NCI-H146 (cell line): ENCODE results near the gene AMH.
"Not testable (repeated sequence)": the region's sequence is repeated elsewhere in the genome, so short reads cannot be mapped to it uniquely, and the experiment has no call there.

Source experiments
- DNase-seq: peaks from one replicate; lab custom pipeline; 2025; lab: John Stamatoyannopoulos, UW

Gene AMH

GRCh38 chr19:2270423-2271233 lies 21.5 kb downstream of the AMH start:
- peak; percentile 64 for DNase-seq

- DNase-seq = no peak
Observed at GRCh38 chr19:2271234-2272103, 22.3 kb downstream of the AMH start.

- peak; percentile 20 for DNase-seq
Observed at GRCh38 chr19:2273356-2274184, 24.4 kb downstream of the AMH start.

- no peak for DNase-seq
Observed at GRCh38 chr19:2274185-2274711, 25.1 kb downstream of the AMH start.

- DNase-seq = peak; percentile 27
Observed at GRCh38 chr19:2274931-2275535, 25.9 kb downstream of the AMH start.

- no peak for DNase-seq
Observed at GRCh38 chr19:2275588-2276428, 26.7 kb downstream of the AMH start.

GRCh38 chr19:2276429-2276986 lies 27.4 kb downstream of the AMH start:
- DNase-seq = no peak

GRCh38 chr19:2277138-2277537 lies 28.0 kb downstream of the AMH start:
- no peak for DNase-seq

- DNase-seq = no peak
Observed at GRCh38 chr19:2278459-2279158, 29.5 kb downstream of the AMH start.

- DNase-seq = no peak
Observed at GRCh38 chr19:2280633-2281264, 31.6 kb downstream of the AMH start.

- DNase-seq = not testable (repeated sequence)
Observed at GRCh38 chr19:2281265-2282061, 32.3 kb downstream of the AMH start.

GRCh38 chr19:2282062-2282861 lies 33.1 kb downstream of the AMH start, which contains the start of gene PEAK3:
Gene PEAK3 (minus strand): TSS chr19:2282175. CDS start chr19:2280931, 1,244 bp downstream.
- DNase-seq = peak; percentile 12

GRCh38 chr19:2282862-2283237 lies 33.7 kb downstream of the AMH start:
- no peak for DNase-seq

GRCh38 chr19:2283835-2284507 lies 34.8 kb downstream of the AMH start:
- no peak for DNase-seq

- no peak for DNase-seq
Observed at GRCh38 chr19:2286402-2287140, 37.4 kb downstream of the AMH start.
